OCI-LY7 (cell line): ENCODE results near the gene DNASE1. TPM values are rescaled to one million over a fixed set of nuclear protein-coding genes. Genes with fewer than 3 reads are reported as not detected.

ENCODE experiments used
- BruUV-seq: library from RNA; stranded (reverse); fragments of 400-500 nt; replicated peaks from 2 replicates; lab custom pipeline; 2021; lab: Mats Ljungman, UMichigan
- CTCF ChIA-PET: fragments of 300-600 bp; sonication (Branson Sonifier 250); formaldehyde crosslinking; loops from one replicate; lab custom pipeline; 2022; ENCODE audit warnings: antibody characterized with exemption; ENCODE audit not compliant: unreplicated experiment; lab: Charles Lee
- POLR2A ChIA-PET: fragments of 300-600 bp; sonication (Branson Sonifier 250); formaldehyde crosslinking; loops from one replicate; lab custom pipeline; 2022; ENCODE audit warnings: antibody characterized with exemption; lab: Charles Lee
- DNase-seq: peaks from one replicate; pipeline ENCODE4 v3.0.0-alpha.2; 2015; ENCODE audit warnings: low spot score
- H2AFZ ChIP-seq: fragments of 200-600 bp; sonication (generic), shearing (Covaris generic); 2 replicates; pipeline ENCODE4 v1.6.1; 2014; ENCODE audit warnings: mild to moderate bottlenecking, antibody characterized with exemption, low read length, moderate library complexity
- H3K27ac ChIP-seq: fragments of 200-600 bp; sonication (generic); 2 replicates; pipeline ENCODE4 v1.5.1; 2014; ENCODE audit warnings: mixed run types, low read depth, mild to moderate bottlenecking, moderate library complexity, low read length, inconsistent platforms; ENCODE audit not compliant: poor library complexity, severe bottlenecking
- H3K36me3 ChIP-seq: fragments of 200-600 bp; sonication (generic); 2 replicates; pipeline ENCODE4 v1.6.1; 2014; ENCODE audit warnings: mild to moderate bottlenecking, antibody characterized with exemption, low read length, moderate library complexity, mixed read lengths; ENCODE audit not compliant: insufficient read depth
- H3K4me1 ChIP-seq: fragments of 200-600 bp; sonication (generic); 2 replicates; pipeline ENCODE4 v1.5.1; 2014; ENCODE audit warnings: mild to moderate bottlenecking, low read length; ENCODE audit not compliant: insufficient read depth, poor library complexity, severe bottlenecking
- H3K4me2 ChIP-seq: fragments of 200-600 bp; sonication (generic); 2 replicates; pipeline ENCODE4 v1.6.1; 2014; ENCODE audit warnings: mild to moderate bottlenecking, low read length
- H3K4me3 ChIP-seq: fragments of 200-600 bp; sonication (generic); 2 replicates; pipeline ENCODE4 v1.5.1; 2014; ENCODE audit warnings: mild to moderate bottlenecking, low read depth, low read length; ENCODE audit not compliant: poor library complexity, severe bottlenecking
- H3K79me2 ChIP-seq: fragments of 200-600 bp; sonication (generic); 2 replicates; pipeline ENCODE4 v1.6.1; 2016; ENCODE audit warnings: low read depth, mild to moderate bottlenecking, low read length, moderate library complexity, mixed read lengths; ENCODE audit not compliant: insufficient read depth
- H3K9me2 ChIP-seq: fragments of 200-600 bp; sonication (generic); 2 replicates; pipeline ENCODE4 v1.6.1; 2016; ENCODE audit warnings: mild to moderate bottlenecking, low read length, mixed read lengths; ENCODE audit not compliant: insufficient read depth
- H3K9me3 ChIP-seq: fragments of 200-600 bp; sonication (generic); 2 replicates; pipeline ENCODE4 v1.6.1; 2014; ENCODE audit warnings: mild to moderate bottlenecking, mixed run types, low read length, mixed read lengths
- H4K20me1 ChIP-seq: fragments of 200-600 bp; sonication (generic); 2 replicates; pipeline ENCODE4 v1.6.1; 2014; ENCODE audit warnings: mild to moderate bottlenecking, antibody characterized with exemption, low read length, moderate library complexity, mixed read lengths; ENCODE audit not compliant: insufficient read depth
- CTCF ChIP-seq: fragments of 200-600 bp; sonication (generic); conservative IDR thresholded peaks from 2 replicates; pipeline ENCODE4 v1.5.1; 2014; ENCODE audit warnings: mild to moderate bottlenecking, antibody characterized with exemption, low read length, moderate library complexity, mixed read lengths
- EZH2phosphoT487 ChIP-seq: fragments of 200-600 bp; sonication (generic); IDR thresholded peaks from 2 replicates; pipeline ENCODE4 v1.6.1; 2018; ENCODE audit warnings: low read depth, borderline replicate concordance, mild to moderate bottlenecking, mixed run types, antibody characterized with exemption, low read length, moderate library complexity, mixed read lengths
- intact Hi-C: fragments of 100-400 bp; cut with micrococcal nuclease; formaldehyde crosslinking; loops from one replicate; pipeline ENCODE4 v1.10.0; 2022; ENCODE audit not compliant: unreplicated experiment
- total RNA-seq, 2 experiments: library from RNA; depleted of rRNA in 1 of 2; stranded (reverse); fragments of >200 nt in 1 of 2; shearing (Covaris generic) in 1 of 2; gene quantifications; 2 replicates each; pipeline ENCODE4 v1.2.3, GENCODE V29; 2014 to 2022

DNASE1 gene
- total RNA-seq, 2 experiments from 2014 or later = 45.5 to 84.8 TPM

DNA sequence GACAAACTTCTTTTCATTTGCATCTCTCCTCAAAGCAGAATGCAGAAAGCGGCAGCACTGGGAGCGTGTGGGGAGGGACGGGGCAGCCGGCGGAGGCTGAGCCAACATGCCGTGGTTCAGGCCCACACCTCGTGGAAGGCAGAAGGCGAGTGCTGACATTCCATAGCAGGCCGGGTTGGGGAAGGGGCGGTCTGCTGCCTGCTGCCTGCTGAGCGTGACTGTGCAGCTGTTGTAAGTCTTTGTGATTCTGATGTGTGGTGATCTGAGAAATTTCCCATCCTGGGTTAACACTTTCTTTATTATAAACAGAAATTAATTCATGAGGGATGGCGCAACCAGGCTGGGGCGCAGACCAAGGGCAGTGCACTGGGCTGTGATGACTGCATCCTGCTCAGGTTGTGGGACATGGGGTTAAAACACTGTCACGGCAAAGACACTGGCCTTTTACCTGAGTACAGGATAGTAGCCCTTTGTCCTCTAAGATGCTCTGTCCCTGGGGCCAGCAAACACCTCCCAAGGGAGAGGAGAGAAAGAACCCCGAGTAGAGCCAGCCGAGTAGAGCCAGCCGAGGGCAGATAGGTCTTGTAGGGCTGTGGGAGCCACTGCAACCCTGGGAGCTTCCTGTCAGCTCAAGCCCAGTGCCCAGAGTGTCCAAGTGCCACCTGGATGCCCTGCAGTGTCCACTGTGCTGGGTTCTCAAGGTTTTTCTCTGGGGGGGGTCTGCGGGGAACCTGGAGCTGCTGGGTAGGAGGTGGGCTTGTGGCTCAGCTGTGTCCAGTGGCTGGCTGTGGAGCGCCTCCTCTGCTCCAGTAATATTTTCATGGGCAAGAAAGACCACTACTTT lies 8.8 kb upstream of the DNASE1 start:
- Histone ChIP-seq H3K4me2 (no peak overlapping the region), H2AFZ (no peak overlapping the region), H3K9me3 (no peaks in the 10 kb centered on the region), H3K27ac (no peak overlapping the region), H3K4me3 (no peak overlapping the region), H3K36me3 (peaks cover 19% of the 10 kb centered on the region; the same call in 1 of the 2 replicates), H3K9me2 (no peaks in the 10 kb centered on the region), H3K79me2 (no peaks in the 10 kb centered on the region), H4K20me1 (no peaks in the 10 kb centered on the region), H3K4me1 (no peaks in the 10 kb centered on the region)
- DNase-seq = no peak
- intact Hi-C loops = no loop called here
- TF ChIP-seq EZH2phosphoT487 = no peak
- TF ChIP-seq CTCF = no peak
- ChIA-PET CTCF (no interaction called here), POLR2A (interaction anchor here (1.2 kb wide), 1 partner anchor 19 kb away, joined by 4 read pairs; no protein-coding TSS in a partner anchor)
- no TSS peak for BruUV-seq

DNA sequence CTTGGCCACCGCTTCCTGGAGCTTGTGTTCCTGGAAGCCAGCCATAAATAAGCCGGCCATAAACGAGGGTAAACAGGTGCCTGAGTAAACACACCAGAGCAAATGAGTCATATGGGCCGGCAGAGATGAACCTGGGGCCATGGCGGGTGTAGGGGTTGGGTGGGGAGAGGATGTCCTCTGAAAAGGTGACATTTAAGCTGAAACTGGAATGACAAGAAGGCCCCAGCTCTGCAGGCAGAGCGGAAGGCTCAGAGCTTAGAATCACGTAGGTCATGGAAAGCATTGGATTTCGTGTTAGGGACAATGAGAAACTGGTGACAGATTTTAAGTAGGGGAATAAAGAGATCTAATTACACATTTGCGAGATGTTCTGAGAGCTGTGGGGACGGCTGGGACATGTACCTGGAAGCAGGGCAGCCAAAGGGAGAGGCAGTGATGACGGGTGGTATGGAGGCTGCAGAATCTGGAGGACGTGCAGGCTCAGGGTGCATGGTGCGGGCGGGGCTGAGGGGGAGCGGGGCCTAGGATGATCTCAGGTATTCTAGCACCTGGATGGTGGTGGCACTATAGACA lies 8.1 kb upstream of the DNASE1 start:
- no peak overlapping the region for H3K4me3 ChIP-seq
- ChIA-PET POLR2A (interaction anchor here (0.6 to 1.2 kb wide), 3 partner anchors 17 to 164 kb away, joined by 3 to 4 read pairs (median 3); no protein-coding TSS in a partner anchor), CTCF (interaction anchor here (0.5 kb wide), 1 partner anchor 23 kb away, joined by 4 read pairs; no protein-coding TSS in a partner anchor)
- no peak overlapping the region for H3K27ac ChIP-seq
- H3K36me3 ChIP-seq = peaks cover 19% of the 10 kb centered on the region; the same call in 1 of the 2 replicates
- no peaks in the 10 kb centered on the region for H3K9me2 ChIP-seq
- H3K79me2 ChIP-seq = no peaks in the 10 kb centered on the region
- intact Hi-C loops = no loop called here
- TF ChIP-seq EZH2phosphoT487 = no peak
- no peak for TF ChIP-seq CTCF
- H3K4me1 ChIP-seq = no peaks in the 10 kb centered on the region
- DNase-seq = no peak
- H2AFZ ChIP-seq = no peak overlapping the region
- H4K20me1 ChIP-seq = no peaks in the 10 kb centered on the region
- H3K4me2 ChIP-seq = no peak overlapping the region
- H3K9me3 ChIP-seq = no peaks in the 10 kb centered on the region
- BruUV-seq = no TSS peak
